GM21529 (cell line): ENCODE measurements around the gene DKK3.

Experiments
- ATAC-seq: cut with Tn5 transposase; IDR thresholded peaks from one replicate; pipeline ENCODE4 v1.9.1; 2021; ENCODE audit not compliant: unreplicated experiment

The DKK3 gene

GRCh38 chr11:12031856-12032544 is 23.6 kb upstream of the DKK3 start:
- ATAC-seq = no peak

GRCh38 chr11:12029738-12030363 is 21.4 kb upstream of the DKK3 start:
- ATAC-seq = no peak

- no peak for ATAC-seq
These were observed 20.7 kb upstream of the DKK3 start for GRCh38 chr11:12029119-12029518.

DNA sequence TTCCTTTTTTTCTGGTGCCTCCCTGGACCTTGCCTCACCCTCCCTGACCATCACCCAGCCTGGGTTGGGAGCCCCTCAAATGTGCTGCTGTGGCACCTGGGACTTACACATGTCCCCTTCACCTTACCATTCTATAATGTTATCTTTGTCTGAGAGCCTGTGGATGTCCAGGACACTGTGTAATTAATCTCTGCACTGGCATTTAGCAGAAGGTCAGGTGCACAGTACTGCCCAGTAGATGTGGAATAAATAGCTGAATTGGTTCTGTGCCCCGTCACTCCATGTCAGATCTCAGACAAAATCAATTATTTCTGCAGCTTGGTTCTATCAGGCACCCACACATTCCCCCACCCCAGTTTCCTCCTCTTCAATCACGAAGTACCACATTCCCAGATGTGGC is 19.9 kb upstream of the DKK3 start:
- no peak for ATAC-seq

GRCh38 chr11:12026331-12027211 is 18.1 kb upstream of the DKK3 start:
- ATAC-seq = no peak

DNA sequence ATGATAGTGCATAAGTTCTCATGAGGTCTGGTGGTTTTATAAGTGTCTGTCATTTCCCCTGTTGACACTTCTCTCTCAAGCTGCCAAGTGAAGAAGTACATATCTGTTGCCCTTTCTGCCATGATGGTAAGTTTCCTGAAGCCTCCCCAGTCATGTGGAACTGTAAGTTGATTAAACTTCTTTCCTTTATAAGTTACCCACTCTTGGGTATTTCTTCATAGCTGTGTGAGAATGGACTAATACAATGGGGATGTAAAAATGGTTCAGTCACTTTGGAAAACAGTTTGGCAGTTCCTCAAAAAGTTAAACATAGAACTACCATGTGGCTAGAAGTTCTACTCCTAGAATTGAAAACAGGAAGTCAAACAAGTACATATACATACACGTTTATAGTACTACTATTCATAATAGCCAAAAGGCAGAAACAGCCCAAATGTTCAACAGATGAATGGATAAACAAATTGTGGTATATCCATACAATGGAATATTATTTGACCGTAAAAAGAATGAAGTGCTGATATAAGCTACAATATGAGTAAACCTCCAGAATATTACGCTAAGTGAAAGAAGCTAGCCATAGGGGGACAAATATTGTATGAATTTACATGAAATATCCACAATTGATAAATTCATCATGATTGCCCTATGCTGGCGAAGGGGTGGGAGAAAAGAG is 16.0 kb upstream of the DKK3 start:
- ATAC-seq = no peak

- ATAC-seq = no peak
These were observed 14.6 kb upstream of the DKK3 start for GRCh38 chr11:12023015-12023414.

GRCh38 chr11:12020546-12020945 is 12.1 kb upstream of the DKK3 start:
- ATAC-seq = no peak

DNA sequence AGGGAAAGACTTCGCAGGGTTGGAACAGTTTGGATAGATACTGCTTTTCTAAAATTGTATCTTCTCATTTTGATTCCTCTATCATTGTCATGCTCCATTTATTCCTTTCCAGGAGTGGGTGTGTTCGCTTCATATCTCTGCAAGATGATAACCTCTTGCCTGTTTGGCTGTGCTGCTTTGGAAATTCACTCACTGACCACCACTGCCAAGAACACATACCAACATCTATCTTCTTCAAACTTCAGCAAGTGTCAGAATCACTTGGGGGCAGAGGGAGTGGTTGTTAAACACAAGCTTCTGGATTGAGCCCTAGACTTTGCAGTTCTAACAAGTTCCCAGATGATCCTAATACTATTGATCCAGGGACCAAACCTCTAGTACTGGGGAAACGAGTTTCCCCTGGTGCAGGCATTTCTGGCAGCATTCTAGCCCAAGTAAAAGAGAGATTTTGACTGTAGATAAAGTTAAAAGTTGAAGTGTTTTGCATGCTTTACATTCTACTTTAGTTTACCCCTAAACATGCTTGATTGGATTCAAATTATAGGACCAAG is 11.5 kb upstream of the DKK3 start:
- ATAC-seq = no peak

DNA sequence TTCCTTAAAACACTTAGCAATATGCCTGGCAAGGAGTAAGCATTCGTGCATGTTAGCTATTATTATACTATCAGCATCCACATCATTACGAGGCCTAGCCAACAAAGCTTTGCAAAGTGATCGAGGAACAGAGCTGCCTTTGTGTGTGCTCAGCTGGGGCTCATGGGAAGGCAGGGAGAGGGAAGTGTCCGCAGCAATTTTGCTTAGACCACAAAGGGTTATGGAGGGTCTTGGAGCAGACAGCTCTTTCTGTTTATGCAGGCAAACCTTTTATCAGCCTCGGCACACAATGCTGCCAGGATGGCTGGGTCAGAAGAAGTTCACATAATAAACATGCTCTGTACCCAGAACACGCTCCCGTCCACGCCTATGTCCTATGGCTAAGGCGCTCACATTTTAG is 10.9 kb upstream of the DKK3 start:
- ATAC-seq = no peak

- no peak for ATAC-seq
These were observed 9.5 kb upstream of the DKK3 start for GRCh38 chr11:12017865-12018453.

- no peak for ATAC-seq
These were observed 8.8 kb upstream of the DKK3 start for GRCh38 chr11:12017243-12017678.

GRCh38 chr11:12016246-12016645 is 7.8 kb upstream of the DKK3 start:
- no peak for ATAC-seq

GRCh38 chr11:12015486-12015885 is 7.1 kb upstream of the DKK3 start:
- ATAC-seq = no peak

- ATAC-seq = no peak
These were observed 5.4 kb upstream of the DKK3 start for GRCh38 chr11:12013781-12014180.

DNA sequence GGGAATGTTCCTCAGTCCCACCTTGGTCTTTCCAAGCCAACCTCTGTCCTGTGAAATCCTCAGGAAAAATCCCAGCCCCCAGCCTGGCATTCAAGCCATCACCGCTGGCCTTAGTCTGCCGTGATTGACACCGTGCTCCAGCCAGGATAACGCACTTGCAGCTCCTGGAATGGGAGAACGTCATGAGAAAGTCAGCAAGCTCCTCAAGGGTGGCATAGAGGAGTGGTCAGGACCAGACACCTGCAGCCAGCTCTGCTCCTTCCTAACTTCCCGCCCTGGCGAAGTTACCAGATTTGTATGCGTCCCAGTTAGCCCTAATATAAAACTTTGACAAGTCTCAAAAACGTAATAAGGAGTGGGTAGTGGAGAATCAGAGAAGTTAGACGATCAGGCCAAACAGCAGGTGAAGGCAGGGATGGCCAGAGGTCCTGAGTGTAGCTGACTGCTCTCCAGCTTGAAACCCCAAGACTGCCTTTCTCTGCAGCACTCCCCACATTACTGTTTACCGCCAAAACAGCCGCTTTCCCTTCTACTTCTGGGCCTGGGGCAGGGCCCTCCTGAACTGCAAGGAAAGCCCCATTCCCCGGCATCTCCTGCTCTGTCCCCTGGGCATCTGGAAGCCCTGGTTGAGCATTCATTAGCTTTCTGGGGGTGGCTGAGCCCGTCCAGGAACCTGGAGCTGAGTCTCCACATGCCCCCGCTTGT is 1.3 kb upstream of the DKK3 start:
- ATAC-seq = no peak

GRCh38 chr11:12008790-12009616 is 577 bp upstream of the DKK3 start:
- no peak for ATAC-seq

- no peak for ATAC-seq
These were observed 1.2 kb downstream of the DKK3 start for GRCh38 chr11:12007230-12007593.

DNA sequence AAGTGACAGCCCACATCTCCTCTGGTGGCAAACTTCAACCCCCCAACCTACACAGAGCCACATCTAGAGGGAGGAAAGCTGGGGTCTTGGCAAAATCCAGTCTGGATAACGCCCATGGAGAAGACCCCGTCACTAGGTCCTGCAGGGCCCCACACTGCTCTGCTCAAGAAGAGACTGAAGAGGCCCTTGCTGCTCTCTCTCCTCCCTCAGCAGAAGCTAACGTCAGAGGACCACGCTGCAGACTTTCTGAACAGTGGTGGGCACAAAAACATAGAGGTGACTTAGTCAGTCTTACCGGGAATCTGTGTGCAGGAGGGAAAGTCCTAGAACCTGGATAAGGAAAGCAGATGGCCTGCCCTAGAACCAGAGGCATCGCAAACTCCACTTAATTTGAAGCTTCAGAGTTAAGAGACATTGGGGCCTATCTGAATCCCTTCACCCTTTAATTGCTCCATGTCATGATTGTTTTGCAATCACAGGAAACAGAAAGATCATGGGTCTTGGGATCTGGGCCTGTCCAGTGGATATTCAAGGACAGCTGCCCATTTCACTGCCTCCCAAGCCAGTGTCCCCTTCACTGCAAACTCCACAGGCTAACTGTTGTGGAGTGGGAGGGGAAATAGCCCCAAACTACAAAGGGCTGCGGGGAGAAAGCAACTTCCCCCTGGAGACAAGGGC is 1.7 kb downstream of the DKK3 start:
- no peak for ATAC-seq
